Esophagus muscularis mucosa (tissue), 4 donors: ENCODE results near the gene CALHM2.

Source experiments
- EP300 ChIP-seq: sonication (generic); formaldehyde crosslinking; IDR thresholded peaks from one replicate; pipeline ENCODE4 v1.6.1; 2017; ENCODE audit warnings: antibody characterized with exemption
- POLR2A ChIP-seq: fragments of 450-650 bp; IDR thresholded peaks from one replicate; pipeline ENCODE4 v1.6.1; 2017; ENCODE audit warnings: antibody characterized with exemption, moderate library complexity, mild to moderate bottlenecking, low read depth
- POLR2AphosphoS5 ChIP-seq, 2 donors: sonication (generic); formaldehyde crosslinking; IDR thresholded peaks; one replicate each; pipeline ENCODE4 v1.6.1; 2017; ENCODE audit warnings: antibody characterized with exemption in 2 of 2
- TF ChIP-seq, protein P1 (sequence below), 3 experiments: fragments of 200-600 bp in 2 of 3; fragments of 450-650 bp in 1 of 3; sonication (generic) in 2 of 3; IDR thresholded peaks; one replicate each; pipeline ENCODE4 v1.5.1; 2017 to 2019; ENCODE audit warnings: antibody characterized with exemption in 3 of 3, mild to moderate bottlenecking in 2 of 3, moderate library complexity in 1 of 3

DNA sequence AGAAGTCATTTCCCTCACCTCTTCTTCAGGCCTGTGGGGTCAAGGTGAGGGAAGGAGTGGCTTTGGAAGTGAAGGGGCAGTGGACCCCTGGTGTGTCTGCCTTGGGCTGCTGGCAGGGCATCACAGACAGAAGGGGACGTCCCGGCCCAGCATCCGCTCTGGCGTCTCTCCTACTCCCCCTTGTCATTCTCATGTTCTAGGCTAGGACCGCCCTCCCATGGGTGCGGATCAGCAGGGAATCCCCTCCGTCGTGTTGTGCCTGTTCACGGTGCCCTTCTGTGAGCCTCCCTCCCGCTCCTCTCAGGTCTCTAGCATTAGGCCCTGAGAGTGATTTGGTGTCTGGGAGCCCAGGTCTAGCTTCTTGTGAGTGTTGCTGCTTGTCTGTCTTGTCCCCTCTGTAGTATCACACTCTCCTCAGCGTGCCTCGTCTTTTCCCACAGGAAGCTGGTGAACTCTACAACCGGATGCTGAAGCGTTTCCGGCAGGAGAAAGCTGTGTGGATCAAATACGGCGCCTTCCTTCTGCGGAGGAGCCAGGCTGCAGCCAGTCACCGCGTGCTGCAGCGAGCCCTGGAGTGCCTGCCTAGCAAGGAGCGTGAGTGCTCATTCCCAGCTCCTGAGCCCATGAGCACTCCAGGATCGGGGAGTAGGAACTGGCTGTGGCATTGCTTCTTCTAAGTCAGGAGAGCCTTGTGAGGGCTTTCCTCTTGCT lies 8.5 kb downstream of the CALHM2 start:
- TF ChIP-seq POLR2AphosphoS5 (IDR thresholded peaks at IDR 0.05) (no peak), POLR2A (no peak), EP300 (no peak)
- TF ChIP-seq, protein P1, sequence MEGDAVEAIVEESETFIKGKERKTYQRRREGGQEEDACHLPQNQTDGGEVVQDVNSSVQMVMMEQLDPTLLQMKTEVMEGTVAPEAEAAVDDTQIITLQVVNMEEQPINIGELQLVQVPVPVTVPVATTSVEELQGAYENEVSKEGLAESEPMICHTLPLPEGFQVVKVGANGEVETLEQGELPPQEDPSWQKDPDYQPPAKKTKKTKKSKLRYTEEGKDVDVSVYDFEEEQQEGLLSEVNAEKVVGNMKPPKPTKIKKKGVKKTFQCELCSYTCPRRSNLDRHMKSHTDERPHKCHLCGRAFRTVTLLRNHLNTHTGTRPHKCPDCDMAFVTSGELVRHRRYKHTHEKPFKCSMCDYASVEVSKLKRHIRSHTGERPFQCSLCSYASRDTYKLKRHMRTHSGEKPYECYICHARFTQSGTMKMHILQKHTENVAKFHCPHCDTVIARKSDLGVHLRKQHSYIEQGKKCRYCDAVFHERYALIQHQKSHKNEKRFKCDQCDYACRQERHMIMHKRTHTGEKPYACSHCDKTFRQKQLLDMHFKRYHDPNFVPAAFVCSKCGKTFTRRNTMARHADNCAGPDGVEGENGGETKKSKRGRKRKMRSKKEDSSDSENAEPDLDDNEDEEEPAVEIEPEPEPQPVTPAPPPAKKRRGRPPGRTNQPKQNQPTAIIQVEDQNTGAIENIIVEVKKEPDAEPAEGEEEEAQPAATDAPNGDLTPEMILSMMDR (IDR thresholded peaks at IDR 0.05): no peak
